Suprapubic skin (tissue), 3 donors: ENCODE results near the gene TBC1D16.

ENCODE experiments used
- EP300 ChIP-seq: sonication (generic); formaldehyde crosslinking; IDR thresholded peaks from one replicate; pipeline ENCODE4 v1.6.1; 2017; ENCODE audit warnings: antibody characterized with exemption
- TF ChIP-seq, protein P1 (sequence below), 2 donors: fragments of 200-600 bp in 1 of 2; fragments of 450-650 bp in 1 of 2; sonication (generic) in 1 of 2; IDR thresholded peaks; one replicate each; pipeline ENCODE4 v1.5.1; 2016 to 2019; ENCODE audit warnings: antibody characterized with exemption in 2 of 2, mild to moderate bottlenecking in 1 of 2, moderate library complexity in 1 of 2

DNA sequence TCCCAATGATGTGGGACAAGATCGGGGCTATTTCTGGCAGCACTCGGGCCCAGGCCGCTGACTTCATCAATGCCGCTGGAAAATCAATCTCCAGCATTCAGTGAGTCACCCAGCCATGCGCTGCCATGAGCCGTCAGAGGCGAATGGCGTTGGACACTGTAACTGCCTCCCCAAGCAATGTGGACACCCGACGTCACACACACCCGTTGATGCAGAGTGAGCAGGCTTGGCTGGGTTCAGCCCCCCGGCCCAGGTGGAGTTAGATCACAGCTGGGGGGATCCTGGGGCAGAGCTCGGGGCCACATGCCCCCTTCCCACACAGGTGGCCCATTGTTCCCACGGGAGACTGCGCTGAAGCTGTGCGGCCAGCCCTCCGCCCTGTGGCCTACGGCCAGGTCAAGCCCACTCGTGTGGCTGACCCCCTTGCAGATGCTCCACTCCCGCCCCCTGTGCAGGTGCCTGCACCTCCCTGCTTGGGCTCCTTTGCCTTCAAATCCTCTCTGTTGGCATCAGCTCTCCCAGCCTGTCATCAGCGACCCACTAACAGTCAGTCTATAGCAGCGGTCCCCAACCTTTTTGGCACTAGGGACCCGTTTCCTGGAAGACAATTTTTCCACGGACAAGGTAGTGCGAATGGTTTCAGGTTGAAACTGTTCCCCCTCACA lies 89.9 kb downstream of the TBC1D16 start:
- TF ChIP-seq, protein P1, sequence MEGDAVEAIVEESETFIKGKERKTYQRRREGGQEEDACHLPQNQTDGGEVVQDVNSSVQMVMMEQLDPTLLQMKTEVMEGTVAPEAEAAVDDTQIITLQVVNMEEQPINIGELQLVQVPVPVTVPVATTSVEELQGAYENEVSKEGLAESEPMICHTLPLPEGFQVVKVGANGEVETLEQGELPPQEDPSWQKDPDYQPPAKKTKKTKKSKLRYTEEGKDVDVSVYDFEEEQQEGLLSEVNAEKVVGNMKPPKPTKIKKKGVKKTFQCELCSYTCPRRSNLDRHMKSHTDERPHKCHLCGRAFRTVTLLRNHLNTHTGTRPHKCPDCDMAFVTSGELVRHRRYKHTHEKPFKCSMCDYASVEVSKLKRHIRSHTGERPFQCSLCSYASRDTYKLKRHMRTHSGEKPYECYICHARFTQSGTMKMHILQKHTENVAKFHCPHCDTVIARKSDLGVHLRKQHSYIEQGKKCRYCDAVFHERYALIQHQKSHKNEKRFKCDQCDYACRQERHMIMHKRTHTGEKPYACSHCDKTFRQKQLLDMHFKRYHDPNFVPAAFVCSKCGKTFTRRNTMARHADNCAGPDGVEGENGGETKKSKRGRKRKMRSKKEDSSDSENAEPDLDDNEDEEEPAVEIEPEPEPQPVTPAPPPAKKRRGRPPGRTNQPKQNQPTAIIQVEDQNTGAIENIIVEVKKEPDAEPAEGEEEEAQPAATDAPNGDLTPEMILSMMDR (IDR thresholded peaks at IDR 0.05) = no peak
- TF ChIP-seq EP300 = no peak
